K562 (cell line): ENCODE measurements around the gene RALB. TPM values are rescaled to one million over a fixed set of nuclear protein-coding genes. Genes with fewer than 3 reads are reported as not detected.

Experiments used
- ADNP ChIP-seq: fragments of 200-800 bp; sonication (Bioruptor generic); IDR thresholded peaks from 2 replicates; pipeline ENCODE4 v1.6.1; 2016; ENCODE audit warnings: missing genetic modification characterization, missing compliant biosample characterization
- EWSR1 ChIP-seq: fragments of 450-650 bp; IDR thresholded peaks from 2 replicates; pipeline ENCODE4 v1.6.1; 2018; ENCODE audit warnings: borderline replicate concordance, mild to moderate bottlenecking, low read depth, moderate library complexity; ENCODE audit not compliant: partially characterized antibody
- EZH2 ChIP-seq: IDR thresholded peaks from 2 replicates; pipeline ENCODE4 v1.6.1; 2012; ENCODE audit warnings: low read depth, mild to moderate bottlenecking, inconsistent platforms, low read length, borderline replicate concordance
- MYC ChIP-seq, 2 experiments: fragments of 250-450 bp in 1 of 2; sonication (Bioruptor Pico) in 1 of 2; IDR thresholded peaks; 2 replicates each; pipeline versions ENCODE4 v1.5.1 to v1.6.1; 2012 to 2021; ENCODE audit warnings: low read depth in 2 of 2, borderline replicate concordance in 1 of 2, improper control_type of control experiment in 1 of 2, low read length in 1 of 2, mild to moderate bottlenecking in 1 of 2, moderate library complexity in 1 of 2
- POLR2A ChIP-seq: fragments of 450-650 bp; conservative IDR thresholded peaks from 2 replicates; pipeline ENCODE4 v1.6.1; 2016
- RBM39 ChIP-seq: fragments of 200-400 bp; formaldehyde crosslinking; optimal IDR thresholded peaks from 2 replicates; pipeline ENCODE3; 2018; ENCODE audit warnings: low read depth, low read length
- TBL1XR1 ChIP-seq, 2 experiments: IDR thresholded peaks; 2 replicates each; pipeline ENCODE4 v1.6.1; 2012; ENCODE audit warnings: improper control_type of control experiment in 2 of 2, low read length in 2 of 2, mild to moderate bottlenecking in 1 of 2
- TFAM ChIP-seq: fragments of 250-450 bp; sonication (Bioruptor Pico); conservative IDR thresholded peaks from 2 replicates; pipeline ENCODE4 v1.5.0; 2021; ENCODE audit warnings: mild to moderate bottlenecking, moderate library complexity
- ZC3H11A ChIP-seq: IDR thresholded peaks from 2 replicates; pipeline ENCODE4 v1.6.1; 2012; ENCODE audit warnings: low read depth, low read length, improper control_type of control experiment
- ZNF197 ChIP-seq: fragments of 200-800 bp; sonication (Bioruptor generic); IDR thresholded peaks from 2 replicates; pipeline ENCODE4 v1.6.1; 2016; ENCODE audit warnings: low read depth, missing genetic modification characterization, missing compliant biosample characterization
- ZNF436 ChIP-seq: fragments of 250-450, 450-650 bp; sonication (Bioruptor Pico); formaldehyde crosslinking; IDR thresholded peaks from 2 replicates; pipeline ENCODE4 v1.7.0; 2020; ENCODE audit warnings: mild to moderate bottlenecking
- ZNF699 ChIP-seq: fragments of 250-450 bp; sonication (Bioruptor Pico); IDR thresholded peaks from 2 replicates; pipeline ENCODE4 v1.8.0; 2021; ENCODE audit warnings: mild to moderate bottlenecking, moderate library complexity; ENCODE audit not compliant: insufficient replicate concordance
- polyA plus RNA-seq, 8 experiments: library from polyadenylated mRNA; depleted of rRNA in 4 of 8; stranded (reverse) in 5 of 8; unstranded in 3 of 8; fragments of >200 nt; fragmentation: Nextera tagmentation in 2 of 8; fragmentation: Illumina TruSeq in 1 of 8; extraction: Ambion mirVana in 2 of 8; extraction: Trizol in 1 of 8; gene quantifications; 2 replicates each; pipeline versions ENCODE4 v1.2.1 to v1.2.3, GENCODE V29; 2011 to 2014; ENCODE audit warnings: inconsistent platforms in 1 of 8, missing spikeins in 1 of 8
- total RNA-seq, 7 experiments: library from RNA; depleted of rRNA in 6 of 7; stranded (reverse); fragments of >200 nt in 6 of 7; fragmentation: Illumina TruSeq in 2 of 7; extraction: Trizol in 2 of 7; gene quantifications; 2 replicates each; pipeline versions ENCODE4 v1.2.1 to v1.2.3, GENCODE V29; 2011 to 2021; ENCODE audit warnings: low replicate concordance in 1 of 7
- TF ChIP-seq, protein P1 (sequence below): IDR thresholded peaks from 2 replicates; pipeline ENCODE4 v1.6.1; 2012; ENCODE audit warnings: low read depth, low read length, improper control_type of control experiment, borderline replicate concordance
- TF ChIP-seq, protein P2 (sequence below), 2 experiments: IDR thresholded peaks; 2 replicates each; pipeline ENCODE4 v1.6.1; 2011; ENCODE audit warnings: borderline replicate concordance in 1 of 2, control low read depth in 1 of 2, low read depth in 1 of 2, low read length in 1 of 2, mild to moderate bottlenecking in 1 of 2, mixed read lengths in 1 of 2, moderate library complexity in 1 of 2; ENCODE audit not compliant: insufficient read depth in 1 of 2, insufficient read length in 1 of 2, poor library complexity in 1 of 2, severe bottlenecking in 1 of 2; ENCODE audit errors: extremely low read depth in 1 of 2

The RALB gene
- total and polyA plus RNA-seq, 9 of the 15 experiments (the other 6 are each of a cell fraction or from before 2014, with no cell fraction given) = 14.8 to 65.6 (median 38.4) TPM

- TF ChIP-seq TFAM (CRISPR knock-in tag) (no peak), ZC3H11A (no peak), ZNF436 (no peak), ZNF699 (CRISPR knock-in tag) (no peak), EWSR1 (no peak), EZH2 (no peak), POLR2A (no peak), MYC (IDR thresholded peaks at IDR 0.05; ENCODE audit: low read depth, low read length) (peak; percentile 30; the same call in 1 of the 2 replicates), MYC (CRISPR knock-in tag; IDR thresholded peaks at IDR 0.05; ENCODE audit: borderline replicate concordance, low read depth) (no peak), ADNP (no peak), RBM39 (no peak), ZNF197 (no peak), TBL1XR1 (IDR thresholded peaks at IDR 0.05; ENCODE audit: low read length in 2 of 2) (peak in 1 of 2 experiments; percentile 65; a peak in 2 of 4 replicates)
- TF ChIP-seq, protein P1, sequence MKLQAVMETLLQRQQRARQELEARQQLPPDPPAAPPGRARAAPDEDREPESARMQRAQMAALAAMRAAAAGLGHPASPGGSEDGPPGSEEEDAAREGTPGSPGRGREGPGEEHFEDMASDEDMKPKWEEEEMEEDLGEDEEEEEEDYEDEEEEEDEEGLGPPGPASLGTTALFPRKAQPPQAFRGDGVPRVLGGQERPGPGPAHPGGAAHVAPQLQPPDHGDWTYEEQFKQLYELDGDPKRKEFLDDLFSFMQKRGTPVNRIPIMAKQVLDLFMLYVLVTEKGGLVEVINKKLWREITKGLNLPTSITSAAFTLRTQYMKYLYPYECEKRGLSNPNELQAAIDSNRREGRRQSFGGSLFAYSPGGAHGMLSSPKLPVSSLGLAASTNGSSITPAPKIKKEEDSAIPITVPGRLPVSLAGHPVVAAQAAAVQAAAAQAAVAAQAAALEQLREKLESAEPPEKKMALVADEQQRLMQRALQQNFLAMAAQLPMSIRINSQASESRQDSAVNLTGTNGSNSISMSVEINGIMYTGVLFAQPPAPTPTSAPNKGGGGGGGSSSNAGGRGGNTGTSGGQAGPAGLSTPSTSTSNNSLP = peak; percentile 80; the same call in 1 of the 2 replicates
- TF ChIP-seq, protein P2, sequence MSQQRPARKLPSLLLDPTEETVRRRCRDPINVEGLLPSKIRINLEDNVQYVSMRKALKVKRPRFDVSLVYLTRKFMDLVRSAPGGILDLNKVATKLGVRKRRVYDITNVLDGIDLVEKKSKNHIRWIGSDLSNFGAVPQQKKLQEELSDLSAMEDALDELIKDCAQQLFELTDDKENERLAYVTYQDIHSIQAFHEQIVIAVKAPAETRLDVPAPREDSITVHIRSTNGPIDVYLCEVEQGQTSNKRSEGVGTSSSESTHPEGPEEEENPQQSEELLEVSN (IDR thresholded peaks at IDR 0.05; ENCODE audit: borderline replicate concordance in 1 of 2, extremely low read depth in 1 of 2, insufficient read depth in 1 of 2, insufficient read length in 1 of 2, low read depth in 1 of 2, low read length in 1 of 2, poor library complexity in 1 of 2, severe bottlenecking in 1 of 2) = peak in 1 of 2 experiments; percentile 43
Measured at GRCh38 chr2:120251880-120252224, 800 bp upstream of the RALB start (continued).
